Neural cell (in vitro differentiated cells): ENCODE measurements around the gene DBP. TPM values are rescaled to one million over a fixed set of nuclear protein-coding genes. Genes with fewer than 3 reads are reported as not detected.

Experiments used
- H2AFZ ChIP-seq: fragments of 200-600, 300-800 bp; sonication (generic), shearing (Covaris generic); 2 replicates; pipeline ENCODE4 v1.6.0; 2014; ENCODE audit warnings: low read depth, mild to moderate bottlenecking, antibody characterized with exemption, low read length, moderate library complexity
- H3F3A ChIP-seq: fragments of 200-600 bp; shearing (Covaris generic); 2 replicates; pipeline ENCODE4 v1.6.1; 2016; ENCODE audit warnings: mild to moderate bottlenecking, moderate library complexity, mixed read lengths, antibody characterized with exemption, low read length; ENCODE audit not compliant: insufficient read depth, poor library complexity, severe bottlenecking
- H3K27ac ChIP-seq: fragments of 200-600, 300-800 bp; sonication (generic), shearing (Covaris generic); 2 replicates; pipeline ENCODE4 v1.5.1; 2014; ENCODE audit warnings: mild to moderate bottlenecking, low read length, moderate library complexity
- H3K27me3 ChIP-seq: fragments of 300-800, 200-600 bp; sonication (generic), shearing (Covaris generic); 2 replicates; pipeline ENCODE4 v1.6.0; 2014; ENCODE audit warnings: mild to moderate bottlenecking, low read depth, low read length, moderate library complexity; ENCODE audit not compliant: insufficient read depth
- H3K36me3 ChIP-seq: fragments of 300-800, 200-600 bp; sonication (generic), shearing (Covaris generic); 2 replicates; pipeline ENCODE4 v1.5.1; 2014; ENCODE audit warnings: mild to moderate bottlenecking, antibody characterized with exemption, low read length, moderate library complexity; ENCODE audit not compliant: insufficient read depth
- H3K4me2 ChIP-seq: fragments of 300-800, 200-600 bp; sonication (generic), shearing (Covaris generic); 2 replicates; pipeline ENCODE4 v1.6.0; 2014; ENCODE audit warnings: mild to moderate bottlenecking, low read length
- H3K4me3 ChIP-seq: fragments of 300-800, 200-600 bp; sonication (generic), shearing (Covaris generic); 2 replicates; pipeline ENCODE4 v1.5.1; 2014; ENCODE audit warnings: mild to moderate bottlenecking, low read length, moderate library complexity
- H3K79me2 ChIP-seq: fragments of 200-600 bp; shearing (Covaris generic); replicated peaks from 2 replicates; pipeline ENCODE4 v1.6.0; 2014; ENCODE audit warnings: mild to moderate bottlenecking, low read length, moderate library complexity; ENCODE audit not compliant: insufficient read depth
- H3K9ac ChIP-seq: fragments of 300-800, 200-600 bp; sonication (generic), shearing (Covaris generic); 2 replicates; pipeline ENCODE4 v1.6.1; 2016; ENCODE audit warnings: mild to moderate bottlenecking, low read length, mixed read lengths
- H3K9me2 ChIP-seq: fragments of 200-600 bp; shearing (Covaris generic); 2 replicates; pipeline ENCODE4 v1.6.1; 2016; ENCODE audit warnings: mild to moderate bottlenecking, low read length, mixed read lengths; ENCODE audit not compliant: insufficient read depth
- H3K9me3 ChIP-seq: fragments of 200-600, 300-800 bp; sonication (generic), shearing (Covaris generic); 2 replicates; pipeline ENCODE4 v1.6.1; 2016; ENCODE audit warnings: mild to moderate bottlenecking, mixed run types, low read length, moderate library complexity, mixed read lengths
- H4K20me1 ChIP-seq: fragments of 200-600 bp; shearing (Covaris generic); 2 replicates; pipeline ENCODE4 v1.6.1; 2016; ENCODE audit warnings: mild to moderate bottlenecking, mixed run types; ENCODE audit not compliant: insufficient read depth
- CTCF ChIP-seq: fragments of 450-650 bp; IDR thresholded peaks from 2 replicates; pipeline ENCODE4 v1.5.1; 2014; ENCODE audit warnings: antibody characterized with exemption, mild to moderate bottlenecking, moderate library complexity; ENCODE audit not compliant: poor library complexity, severe bottlenecking
- EP300 ChIP-seq: fragments of 450-650 bp; conservative IDR thresholded peaks from 2 replicates; pipeline ENCODE4 v1.6.1; 2014; ENCODE audit warnings: antibody characterized with exemption, mild to moderate bottlenecking, moderate library complexity; ENCODE audit not compliant: poor library complexity, severe bottlenecking
- EZH2 ChIP-seq: fragments of 200-600, 300-800 bp; shearing (Covaris generic), sonication (generic); IDR thresholded peaks from 2 replicates; pipeline ENCODE4 v1.6.1; 2014; ENCODE audit warnings: antibody characterized with exemption, low read length, borderline replicate concordance, mild to moderate bottlenecking; ENCODE audit not compliant: insufficient read depth, poor library complexity, severe bottlenecking
- MXI1 ChIP-seq: fragments of 450-650 bp; conservative IDR thresholded peaks from 2 replicates; pipeline ENCODE4 v1.6.1; 2014; ENCODE audit warnings: antibody characterized with exemption, mild to moderate bottlenecking; ENCODE audit not compliant: poor library complexity, severe bottlenecking
- POLR2AphosphoS5 ChIP-seq: IDR thresholded peaks from 2 replicates; pipeline ENCODE4 v1.6.1; 2012
- RAD21 ChIP-seq: fragments of 450-650 bp; conservative IDR thresholded peaks from 2 replicates; pipeline ENCODE4 v1.6.1; 2014; ENCODE audit warnings: antibody characterized with exemption, mild to moderate bottlenecking, moderate library complexity
- REST ChIP-seq: IDR thresholded peaks from 2 replicates; pipeline ENCODE4 v1.6.1; 2012; ENCODE audit warnings: borderline replicate concordance
- SMC3 ChIP-seq: fragments of 450-650 bp; conservative IDR thresholded peaks from 2 replicates; pipeline ENCODE4 v1.6.1; 2014; ENCODE audit warnings: antibody characterized with exemption, mild to moderate bottlenecking, moderate library complexity; ENCODE audit not compliant: poor library complexity
- TAF1 ChIP-seq: IDR thresholded peaks from 2 replicates; pipeline ENCODE4 v1.6.1; 2012; ENCODE audit warnings: low read depth
- polyA plus RNA-seq: library from polyadenylated mRNA; depleted of rRNA; stranded (reverse); fragments of >200 nt; gene quantifications from 2 replicates; pipeline ENCODE4 v1.2.3, GENCODE V29; 2014

The DBP gene
- polyA plus RNA-seq, 1 donor from 2014 or later = 3.6 TPM

GRCh38 chr19:48678201-48678600, 41.0 kb upstream of the DBP start:
- no peaks in the 10 kb centered on the region for H3F3A ChIP-seq
- no peak overlapping the region for H3K4me2 ChIP-seq
- H3K79me2 ChIP-seq = no peaks in the 10 kb centered on the region
- no peaks in the 10 kb centered on the region for H3K9me3 ChIP-seq
- no peak overlapping the region for H3K4me3 ChIP-seq
- no peaks in the 10 kb centered on the region for H3K9me2 ChIP-seq
- H3K9ac ChIP-seq = no peak overlapping the region
- no peaks in the 10 kb centered on the region for H3K27me3 ChIP-seq
- no peak overlapping the region for H3K27ac ChIP-seq
- no peak for TF ChIP-seq POLR2AphosphoS5
- TF ChIP-seq MXI1 = no peak
- no peak for TF ChIP-seq SMC3
- no peak for TF ChIP-seq REST
- no peak for TF ChIP-seq TAF1
- TF ChIP-seq EP300 = no peak
- TF ChIP-seq CTCF = no peak
- TF ChIP-seq RAD21 = no peak
- TF ChIP-seq EZH2 = no peak
- no peaks in the 10 kb centered on the region for H4K20me1 ChIP-seq
- H3K36me3 ChIP-seq = no peaks in the 10 kb centered on the region
- H2AFZ ChIP-seq = no peak overlapping the region

- Histone ChIP-seq H3K4me3 (no peak overlapping the region), H3K36me3 (no peaks in the 10 kb centered on the region), H4K20me1 (no peaks in the 10 kb centered on the region), H3K27ac (no peak overlapping the region), H3K79me2 (no peaks in the 10 kb centered on the region), H3F3A (no peaks in the 10 kb centered on the region), H3K27me3 (no peaks in the 10 kb centered on the region), H3K9me3 (no peaks in the 10 kb centered on the region), H3K9ac (no peak overlapping the region), H3K4me2 (no peak overlapping the region), H2AFZ (no peak overlapping the region), H3K9me2 (no peaks in the 10 kb centered on the region)
- TF ChIP-seq RAD21 (no peak), SMC3 (no peak), TAF1 (no peak), REST (no peak), POLR2AphosphoS5 (no peak), EP300 (no peak), EZH2 (no peak), CTCF (no peak), MXI1 (no peak)
Measured at GRCh38 chr19:48676887-48677286, 39.7 kb upstream of the DBP start.
